Fibroblast of lung (primary cell): ENCODE results near the gene TUBGCP6. TPM values are rescaled to one million over a fixed set of nuclear protein-coding genes. Genes with fewer than 3 reads are reported as not detected.
A peak's percentile ranks its signal among the peaks of the same experiment; 100 is the strongest.

Experiments
- DNase-seq, 2 donors: peaks; one replicate each; pipeline versions ENCODE4 v3.0.0 to v3.0.0-alpha.2; 2010; ENCODE audit warnings: low read depth in 2 of 2
- H2AFZ ChIP-seq: 2 replicates; pipeline ENCODE4 v1.5.1; 2012; ENCODE audit warnings: low read length, control low read depth, inconsistent platforms
- H3K27ac ChIP-seq: 2 replicates; pipeline ENCODE4 v1.5.1; 2011; ENCODE audit warnings: low read length, control low read depth; ENCODE audit not compliant: insufficient read depth
- H3K27me3 ChIP-seq: 2 replicates; pipeline ENCODE4 v1.5.1; 2011; ENCODE audit warnings: mild to moderate bottlenecking, low read length; ENCODE audit not compliant: control insufficient read depth, insufficient read depth
- H3K36me3 ChIP-seq: 2 replicates; pipeline ENCODE4 v1.5.1; 2011; ENCODE audit warnings: low read length; ENCODE audit not compliant: control insufficient read depth, insufficient read depth
- H3K4me1 ChIP-seq: 2 replicates; pipeline ENCODE4 v1.5.1; 2011; ENCODE audit warnings: low read length; ENCODE audit not compliant: control insufficient read depth, insufficient read depth; ENCODE audit errors: extremely low read depth
- H3K4me2 ChIP-seq: 2 replicates; pipeline ENCODE4 v1.5.1; 2011; ENCODE audit warnings: low read length, control low read depth; ENCODE audit not compliant: insufficient read depth; ENCODE audit errors: extremely low read depth
- H3K4me3 ChIP-seq, 4 experiments: fragments of 200-600 bp in 1 of 4; sonication (generic) in 1 of 4; replicated peaks in 1 of 4; 2 replicates each; pipeline ENCODE4 v1.5.1; 2011 to 2016; ENCODE audit warnings: low read length in 4 of 4, low read depth in 3 of 4, mild to moderate bottlenecking in 3 of 4, control low read depth in 2 of 4, inconsistent platforms in 1 of 4, mixed read lengths in 1 of 4; ENCODE audit not compliant: insufficient read depth in 1 of 4; ENCODE audit errors: control extremely low read depth in 1 of 4
- H3K79me2 ChIP-seq: 2 replicates; pipeline ENCODE4 v1.5.1; 2012; ENCODE audit warnings: mild to moderate bottlenecking, low read length, inconsistent platforms; ENCODE audit not compliant: control insufficient read depth, insufficient read depth
- H3K9ac ChIP-seq: 2 replicates; pipeline ENCODE4 v1.5.1; 2011; ENCODE audit warnings: mild to moderate bottlenecking, low read length, control low read depth; ENCODE audit not compliant: insufficient read depth
- H3K9me3 ChIP-seq: 2 replicates; pipeline ENCODE4 v1.5.1; 2012; ENCODE audit warnings: low read depth, low read length; ENCODE audit not compliant: control insufficient read depth, insufficient read depth
- H4K20me1 ChIP-seq: 2 replicates; pipeline ENCODE4 v1.5.1; 2011; ENCODE audit warnings: low read length; ENCODE audit not compliant: control insufficient read depth, insufficient read depth; ENCODE audit errors: extremely low read depth
- CTCF ChIP-seq, 2 donors: IDR thresholded peaks in 1 of 2; conservative IDR thresholded peaks in 1 of 2; 1 replicate in 1 of 2; 2 replicates in 1 of 2; pipeline ENCODE4 v1.5.1; 2011 to 2012; ENCODE audit warnings: low read length in 2 of 2, control low read depth in 1 of 2, inconsistent platforms in 1 of 2, low read depth in 1 of 2, mild to moderate bottlenecking in 1 of 2
- EZH2 ChIP-seq: IDR thresholded peaks from 2 replicates; pipeline ENCODE4 v1.5.1; 2012; ENCODE audit warnings: low read length, control low read depth, mild to moderate bottlenecking; ENCODE audit errors: missing control alignments
- polyA plus RNA-seq, 2 donors: library from polyadenylated mRNA; depleted of rRNA in 1 of 2; stranded (reverse) in 1 of 2; unstranded in 1 of 2; fragments of >200 nt; gene quantifications; 2 replicates each; pipeline ENCODE4 v1.2.1, GENCODE V29; 2011 to 2012; ENCODE audit warnings: missing spikeins in 1 of 2
- total RNA-seq: library from RNA; depleted of rRNA; stranded (reverse); fragments of >200 nt; gene quantifications from 2 replicates; pipeline ENCODE4 v1.2.1, GENCODE V29; 2014

The TUBGCP6 gene
- total and polyA plus RNA-seq, 2 donors (not counting 1 experiment from before 2014, with no cell fraction given) = 6.7 to 23.8 TPM

- Histone ChIP-seq H3K79me2 (peaks cover 11% of the 10 kb centered on the region), H3K4me2 (no peak overlapping the region), H3K9me3 (no peaks in the 10 kb centered on the region), H2AFZ (no peak overlapping the region), H3K4me3 (no peak overlapping the region), H3K27me3 (no peaks in the 10 kb centered on the region), H3K4me1 (peaks cover 7% of the 10 kb centered on the region), H3K27ac (no peak overlapping the region), H3K36me3 (peaks cover 28% of the 10 kb centered on the region), H4K20me1 (no peaks in the 10 kb centered on the region), H3K9ac (no peak overlapping the region)
- no peak for DNase-seq
- no peak for TF ChIP-seq CTCF (conservative IDR thresholded peaks at IDR 0.05 in 1 of 2, IDR thresholded peaks at IDR 0.05 in 1 of 2; ENCODE audit: low read depth in 1 of 2, low read length in 2 of 2)
- TF ChIP-seq EZH2 = no peak
Observed at GRCh38 chr22:50253046-50253915, 8.5 kb upstream of the TUBGCP6 start.

- Histone ChIP-seq H3K79me2 (peaks cover 11% of the 10 kb centered on the region), H3K9ac (no peak overlapping the region), H4K20me1 (no peaks in the 10 kb centered on the region), H3K4me2 (no peak overlapping the region), H3K4me1 (peaks cover 7% of the 10 kb centered on the region), H3K4me3 (no peak overlapping the region), H2AFZ (no peak overlapping the region), H3K36me3 (peaks cover 32% of the 10 kb centered on the region), H3K27me3 (no peaks in the 10 kb centered on the region), H3K9me3 (no peaks in the 10 kb centered on the region), H3K27ac (no peak overlapping the region)
- TF ChIP-seq CTCF (conservative IDR thresholded peaks at IDR 0.05 in 1 of 2, IDR thresholded peaks at IDR 0.05 in 1 of 2; ENCODE audit: low read depth in 1 of 2, low read length in 2 of 2) (peak; percentile 59 to 70), EZH2 (no peak)
- DNase-seq = peak; percentile 47 to 64
Observed at GRCh38 chr22:50252082-50253045, 7.5 kb upstream of the TUBGCP6 start.
